Colonic mucosa (tissue), 4 donors: ENCODE data around the gene TUBB1. TPM values are rescaled to one million over a fixed set of nuclear protein-coding genes. Genes with fewer than 3 reads are reported as not detected.

Experiments
- DNase-seq: peaks from one replicate; pipeline ENCODE4 v3.0.0-alpha.2; 2020
- H3K27ac ChIP-seq: fragments of 200-600 bp; one replicate; pipeline ENCODE4 v1.8.0; 2021
- H3K27me3 ChIP-seq: fragments of 200-600 bp; one replicate; pipeline ENCODE4 v1.8.0; 2021
- H3K36me3 ChIP-seq: fragments of 200-600 bp; one replicate; pipeline ENCODE4 v1.8.0; 2021
- H3K4me1 ChIP-seq: fragments of 200-600 bp; one replicate; pipeline ENCODE4 v1.8.0; 2021; ENCODE audit warnings: mild to moderate bottlenecking
- H3K4me3 ChIP-seq: fragments of 200-600 bp; one replicate; pipeline ENCODE4 v1.8.0; 2021
- H3K9ac ChIP-seq, 2 donors: one replicate each; pipeline ENCODE4 v1.7.0; 2013; ENCODE audit warnings: control low read depth in 2 of 2, low read depth in 2 of 2, low read length in 2 of 2
- H3K9me3 ChIP-seq: fragments of 200-600 bp; one replicate; pipeline ENCODE4 v1.8.0; 2021
- CTCF ChIP-seq: fragments of 200-600 bp; IDR thresholded peaks from one replicate; pipeline ENCODE4 v1.8.0; 2022; ENCODE audit warnings: antibody characterized with exemption, mild to moderate bottlenecking
- intact Hi-C: fragments of 100-400 bp; cut with DNase I; formaldehyde crosslinking; loops from one replicate; pipeline ENCODE4 v1.14.1; 2022
- total RNA-seq, 2 donors: library from RNA; stranded (reverse); fragmentation: NEBNext Ultra II Directional in 1 of 2; extraction: Animal tissue kit (Norgen Biotek cat#: 25700) in 1 of 2; gene quantifications; one replicate each; pipeline ENCODE4 v1.2.1, GENCODE V29; 2021
- donor health status: healthy.
- donor health status: DM: no; HTN: no; CAD: no.
- donor health status: DM: no; HTN: no; CAD: no.

Gene TUBB1
- total RNA-seq, 2 donors from 2014 or later: not detected

- Histone ChIP-seq H3K27ac (no peak overlapping the region), H3K27me3 (no peaks in the 10 kb centered on the region), H3K9me3 (no peaks in the 10 kb centered on the region), H3K4me1 (no peaks in the 10 kb centered on the region), H3K9ac (no peak overlapping the region), H3K4me3 (no peak overlapping the region), H3K36me3 (no peaks in the 10 kb centered on the region)
- no peak for DNase-seq
- TF ChIP-seq CTCF: no peak
- intact Hi-C loops: no loop called here
These were observed 45.0 kb downstream of the TUBB1 start for GRCh38 chr20:59064214-59064722.

- Histone ChIP-seq H3K36me3 (no peaks in the 10 kb centered on the region), H3K9me3 (no peaks in the 10 kb centered on the region), H3K4me3 (no peak overlapping the region), H3K4me1 (no peaks in the 10 kb centered on the region), H3K27ac (no peak overlapping the region), H3K9ac (no peak overlapping the region), H3K27me3 (no peaks in the 10 kb centered on the region)
- TF ChIP-seq CTCF: no peak
- intact Hi-C loops: no loop called here
- no peak for DNase-seq
These were observed 49.3 kb downstream of the TUBB1 start for GRCh38 chr20:59068534-59068933.

GRCh38 chr20:59069026-59069425 is 49.8 kb downstream of the TUBB1 start:
- Histone ChIP-seq H3K4me3 (no peak overlapping the region), H3K9ac (no peak overlapping the region), H3K9me3 (no peaks in the 10 kb centered on the region), H3K36me3 (no peaks in the 10 kb centered on the region), H3K27me3 (no peaks in the 10 kb centered on the region), H3K4me1 (no peaks in the 10 kb centered on the region), H3K27ac (no peak overlapping the region)
- intact Hi-C loops: no loop called here
- TF ChIP-seq CTCF: no peak
- DNase-seq: no peak

- Histone ChIP-seq H3K9ac (no peak overlapping the region), H3K4me1 (no peaks in the 10 kb centered on the region), H3K4me3 (no peak overlapping the region), H3K27ac (no peak overlapping the region), H3K9me3 (no peaks in the 10 kb centered on the region), H3K27me3 (no peaks in the 10 kb centered on the region), H3K36me3 (no peaks in the 10 kb centered on the region)
- intact Hi-C loops: no loop called here
- no peak for TF ChIP-seq CTCF
- DNase-seq: no peak
These were observed 52.0 kb downstream of the TUBB1 start for GRCh38 chr20:59071216-59071615.

- H3K4me1 ChIP-seq: no peaks in the 10 kb centered on the region
- H3K27me3 ChIP-seq: no peaks in the 10 kb centered on the region
- DNase-seq: no peak
- intact Hi-C loops: no loop called here
- no peak for TF ChIP-seq CTCF
- H3K9ac ChIP-seq: no peak overlapping the region
- no peak overlapping the region for H3K4me3 ChIP-seq
- no peak overlapping the region for H3K27ac ChIP-seq
- H3K36me3 ChIP-seq: no peaks in the 10 kb centered on the region
- no peaks in the 10 kb centered on the region for H3K9me3 ChIP-seq
These were observed 54.4 kb downstream of the TUBB1 start for GRCh38 chr20:59073582-59073981.
